HG03432 (cell line): ENCODE data around the gene THSD4.

ENCODE experiments used
- ATAC-seq: cut with Tn5 transposase; IDR thresholded peaks from one replicate; pipeline ENCODE4 v1.9.1; 2021; ENCODE audit warnings: mild to moderate bottlenecking, moderate library complexity; ENCODE audit not compliant: unreplicated experiment

Gene THSD4

DNA sequence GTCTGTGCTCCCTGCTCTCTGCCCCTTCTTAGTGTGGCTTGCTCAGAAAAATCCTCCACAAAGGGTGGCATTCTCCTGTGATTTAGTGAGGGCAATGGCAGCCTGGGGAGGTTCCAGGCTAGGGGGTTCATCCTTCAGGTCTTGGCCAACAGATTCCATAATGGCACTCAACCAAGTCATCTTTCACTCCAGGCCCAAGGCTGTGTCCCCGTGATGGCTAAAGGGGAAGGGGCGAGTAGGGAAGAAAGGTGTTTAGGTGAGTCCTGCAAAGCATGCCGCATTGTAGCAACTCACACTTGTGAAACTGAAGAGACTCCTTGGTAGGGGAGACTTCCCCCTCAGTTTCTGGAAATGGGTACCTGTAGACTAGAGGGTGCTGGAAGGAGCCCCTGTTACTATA, 105.6 kb downstream of the THSD4 start:
- ATAC-seq: no peak

DNA sequence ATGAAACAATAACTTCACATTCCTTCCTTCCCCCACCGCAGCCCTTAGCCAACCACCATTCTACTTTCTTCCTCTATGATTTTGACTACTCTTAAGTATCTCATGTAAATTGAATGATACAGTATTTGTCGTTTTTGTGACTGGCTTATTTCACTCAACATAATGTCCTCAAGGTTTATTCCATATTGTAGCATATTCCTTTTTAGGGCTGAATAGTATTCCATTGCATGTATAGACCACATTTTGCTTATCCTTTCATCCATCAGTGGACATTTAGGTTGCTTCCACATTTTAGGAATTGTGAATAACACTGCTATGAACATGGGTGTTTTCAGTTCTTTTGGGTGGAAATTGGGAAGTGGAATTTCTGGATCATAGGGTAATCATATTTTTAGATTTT, 106.1 kb downstream of the THSD4 start:
- ATAC-seq: no peak

DNA sequence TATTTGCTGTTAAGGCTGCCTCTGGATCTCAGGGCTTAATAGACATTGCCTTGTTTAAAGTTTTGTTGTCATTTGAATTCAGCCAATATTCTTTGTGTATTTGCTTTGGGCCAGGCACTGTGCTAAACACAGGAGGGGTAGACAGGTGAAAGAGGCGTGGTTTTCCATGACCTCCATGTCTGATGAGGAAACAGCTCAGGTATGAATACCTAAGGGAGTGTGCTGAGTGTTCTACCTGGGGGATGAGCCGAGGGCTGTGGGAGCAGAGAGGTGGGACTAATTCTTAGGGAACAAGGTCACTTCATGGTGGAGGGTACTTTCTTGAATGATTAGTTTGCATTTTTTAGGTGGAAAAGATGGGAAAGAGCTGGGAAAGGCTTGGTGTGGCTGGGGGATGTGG, 108.2 kb downstream of the THSD4 start:
- no peak for ATAC-seq

DNA sequence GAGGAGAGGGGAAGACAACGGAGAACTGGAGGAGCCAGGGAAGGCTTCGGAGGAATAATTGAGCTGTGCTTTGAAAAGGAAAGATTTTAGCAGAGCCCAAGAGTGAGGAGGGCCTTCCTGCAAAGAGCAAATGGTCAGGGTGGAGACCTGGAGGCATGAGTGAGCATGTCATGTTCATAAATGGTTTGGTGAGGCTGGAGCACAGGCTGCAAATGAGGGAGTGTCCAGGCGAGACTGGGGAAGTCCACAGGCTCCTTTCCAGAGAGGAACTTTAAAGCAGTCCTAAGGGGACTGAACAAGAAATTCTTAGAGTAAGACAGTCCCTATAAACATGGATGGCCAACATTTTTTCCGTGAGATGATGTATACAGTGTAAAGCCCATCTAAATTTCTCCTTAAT, 108.8 kb downstream of the THSD4 start:
- no peak for ATAC-seq

DNA sequence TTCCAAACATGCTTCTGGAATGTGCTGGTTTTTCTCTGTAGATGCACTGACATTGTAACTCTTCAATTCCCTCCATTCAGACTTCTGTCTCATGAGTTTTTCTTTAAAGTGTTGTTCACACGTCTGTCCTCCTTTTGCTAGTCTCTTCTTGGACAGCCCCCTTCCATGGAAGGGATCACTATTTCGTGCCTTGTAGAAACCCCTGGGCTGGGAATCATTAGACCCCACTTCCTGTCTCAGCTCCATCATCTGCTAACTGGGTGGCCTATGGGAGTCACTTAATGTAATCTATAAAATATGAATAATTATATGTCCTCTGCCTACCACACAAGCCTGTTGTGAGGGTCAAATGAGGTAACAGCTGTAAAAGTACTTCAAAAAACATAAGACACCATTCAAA, 110.6 kb downstream of the THSD4 start:
- ATAC-seq: no peak

DNA sequence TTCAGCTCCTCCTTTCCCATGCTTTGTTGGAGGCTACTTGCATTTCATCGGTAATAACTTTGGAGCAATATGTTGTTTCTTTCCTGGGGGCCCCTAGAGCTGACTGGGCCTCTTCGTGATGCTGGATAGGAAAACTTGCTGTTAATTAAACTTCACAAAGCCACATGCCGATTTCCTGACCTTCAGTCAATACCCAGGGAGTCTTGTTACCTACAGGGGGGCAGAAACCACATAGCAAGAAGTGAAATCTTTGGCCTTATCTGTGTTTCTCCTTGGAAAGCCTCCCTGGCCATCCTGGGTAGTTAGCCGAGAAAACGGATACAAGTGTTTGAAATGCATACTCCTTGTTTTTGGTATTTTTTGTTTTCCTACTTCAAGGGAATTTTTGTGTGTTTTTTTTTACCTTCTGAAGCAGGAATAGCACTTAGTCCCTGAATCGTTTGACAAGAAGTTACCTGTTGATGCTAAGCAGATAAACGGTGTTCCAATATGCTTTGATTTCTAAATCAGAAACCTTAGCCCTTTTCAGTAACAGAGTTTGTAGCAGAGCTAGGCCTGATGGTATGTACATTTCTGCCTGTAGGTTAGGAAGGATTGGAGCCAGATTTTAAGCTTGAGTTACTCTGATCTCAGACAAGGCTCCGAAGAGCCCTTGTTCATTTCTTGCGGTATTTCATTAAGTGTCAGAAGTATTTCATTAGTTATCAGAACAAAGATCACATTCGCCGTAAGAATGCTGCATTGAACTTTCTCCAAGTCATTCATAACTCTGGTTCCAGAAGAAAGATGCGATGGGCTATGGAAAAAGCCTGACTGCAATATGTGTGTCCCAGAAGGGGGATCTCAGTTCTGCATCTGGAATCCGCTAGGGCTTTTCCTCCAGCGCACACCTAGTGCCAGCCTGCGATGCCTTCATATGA, 111.5 kb downstream of the THSD4 start:
- no peak for ATAC-seq

DNA sequence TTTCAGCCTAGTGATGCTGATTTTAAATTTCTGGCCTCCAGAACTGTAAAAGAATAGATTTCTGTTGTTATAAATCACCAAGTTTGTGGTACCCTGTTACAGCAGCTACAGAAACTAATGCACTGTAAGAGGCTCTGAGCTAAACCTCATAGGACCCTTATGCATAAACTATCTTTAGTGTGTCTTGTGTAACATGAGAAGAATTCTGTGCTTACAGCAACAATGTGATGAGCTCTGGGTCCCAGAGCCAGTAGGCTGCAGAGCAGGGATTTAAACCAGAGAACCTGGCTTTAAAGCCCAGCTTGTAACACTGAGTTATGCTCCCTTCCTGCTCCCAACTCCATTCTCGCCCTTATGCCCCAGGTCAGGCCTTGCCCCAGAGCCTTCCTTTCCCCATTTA, 113.1 kb downstream of the THSD4 start:
- no peak for ATAC-seq

DNA sequence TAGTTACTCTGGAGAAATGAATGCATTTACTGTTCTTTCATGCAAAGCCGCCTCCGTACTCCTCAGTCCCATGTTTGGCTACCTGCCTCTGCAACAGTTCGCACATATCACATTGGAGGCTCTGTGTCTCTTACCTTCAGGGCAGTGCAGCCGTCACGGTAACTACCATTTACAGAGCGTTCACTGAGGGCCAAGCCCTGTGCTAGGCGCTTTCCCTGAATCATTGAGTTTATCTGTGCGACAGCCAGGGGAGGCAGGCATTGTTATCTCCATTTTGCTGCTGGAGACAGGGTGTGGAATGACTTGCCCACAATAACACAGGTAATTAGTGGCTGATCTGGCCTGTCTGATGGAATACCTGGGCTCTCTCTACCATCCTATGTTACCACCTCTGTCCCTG, 115.0 kb downstream of the THSD4 start:
- ATAC-seq: no peak

DNA sequence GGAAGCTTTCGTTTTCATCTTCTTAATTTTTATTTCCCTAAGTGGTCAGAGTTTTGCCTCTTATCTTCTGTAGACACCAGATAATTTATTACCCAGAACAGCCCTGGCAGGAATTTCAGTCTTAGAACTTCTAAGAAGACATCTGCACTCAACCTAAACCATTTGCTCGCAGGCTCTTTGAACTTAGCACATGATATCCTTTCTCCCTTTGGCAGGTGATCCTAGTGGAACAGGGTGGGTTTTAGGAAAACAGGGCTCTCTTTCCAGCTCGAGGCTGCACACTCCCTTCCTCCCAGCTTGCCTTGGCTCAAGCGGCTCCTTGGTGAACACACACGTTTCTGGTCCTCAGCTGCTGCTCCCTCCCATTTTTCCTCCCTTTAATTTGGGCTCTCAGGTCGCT, 116.5 kb downstream of the THSD4 start:
- no peak for ATAC-seq

DNA sequence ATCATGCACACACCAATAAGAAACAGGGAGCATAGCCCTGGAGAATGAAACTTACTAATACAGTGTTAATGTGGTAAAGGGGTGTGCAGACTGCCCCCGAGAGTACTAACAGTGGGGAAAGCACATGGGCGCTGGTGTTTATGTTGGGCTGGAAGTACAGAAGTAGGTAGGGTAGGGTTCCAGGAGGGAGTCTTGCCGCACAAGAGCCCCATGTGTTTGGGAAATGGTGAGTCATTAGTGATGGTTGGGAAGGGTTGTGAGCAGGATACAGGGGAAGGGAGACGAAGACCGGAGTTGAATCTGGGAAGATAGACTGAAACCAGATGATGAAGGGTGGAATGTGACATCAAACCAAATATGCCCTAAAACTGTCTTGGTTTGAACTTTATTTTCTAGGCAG, 117.1 kb downstream of the THSD4 start:
- no peak for ATAC-seq

DNA sequence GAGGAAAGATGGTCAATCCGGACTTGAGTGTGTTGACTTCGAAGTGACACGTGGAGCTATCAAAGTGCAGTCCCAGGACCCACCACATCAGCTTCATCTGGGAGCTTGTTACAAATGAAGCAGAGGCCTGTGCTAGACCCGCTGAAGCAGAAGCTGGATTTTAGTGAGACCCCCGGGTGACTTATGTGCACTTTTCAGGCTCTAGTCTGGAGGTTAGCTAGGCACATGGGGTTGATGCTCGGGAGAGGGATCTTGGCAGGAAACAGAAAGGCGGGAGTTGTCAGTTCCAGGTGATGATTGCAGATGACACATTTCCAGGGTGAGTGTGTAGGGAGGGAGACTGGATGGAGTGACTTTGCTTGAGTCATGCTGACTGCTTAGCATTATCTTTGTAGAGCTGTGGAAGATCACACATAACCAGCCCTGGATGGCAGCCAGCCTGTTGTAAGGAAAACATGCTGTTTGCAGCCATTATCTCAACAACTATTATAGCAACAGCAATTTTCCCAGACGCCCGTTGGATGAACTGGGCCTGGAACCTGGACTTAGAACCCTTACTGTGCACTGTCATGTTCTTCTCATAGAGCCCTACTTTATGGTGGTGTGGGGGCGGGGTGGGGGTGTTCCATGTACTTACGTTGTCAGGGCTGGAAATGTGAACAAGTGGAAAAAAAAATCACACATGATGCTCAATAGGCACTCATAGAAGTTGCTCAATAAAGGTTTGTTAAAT, 122.4 kb downstream of the THSD4 start:
- ATAC-seq: no peak

DNA sequence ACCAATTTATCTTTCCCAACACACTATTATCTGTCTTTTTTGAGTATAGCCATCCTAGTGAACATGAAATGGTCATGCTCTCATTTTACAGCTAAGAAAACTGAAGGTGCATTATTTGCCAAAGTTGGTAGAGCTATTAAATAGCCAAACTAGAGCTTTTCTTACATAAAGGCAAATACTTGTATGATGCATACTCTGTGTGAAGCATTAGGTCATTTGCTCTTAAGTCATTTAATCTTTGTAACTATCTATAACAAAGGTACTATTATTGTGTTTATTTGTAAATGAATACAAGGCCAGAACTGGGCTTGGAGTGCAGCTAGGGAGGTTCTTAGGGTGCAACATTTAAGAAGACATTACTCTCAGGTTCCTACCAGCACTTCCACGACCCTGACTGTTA, 123.7 kb downstream of the THSD4 start:
- no peak for ATAC-seq

DNA sequence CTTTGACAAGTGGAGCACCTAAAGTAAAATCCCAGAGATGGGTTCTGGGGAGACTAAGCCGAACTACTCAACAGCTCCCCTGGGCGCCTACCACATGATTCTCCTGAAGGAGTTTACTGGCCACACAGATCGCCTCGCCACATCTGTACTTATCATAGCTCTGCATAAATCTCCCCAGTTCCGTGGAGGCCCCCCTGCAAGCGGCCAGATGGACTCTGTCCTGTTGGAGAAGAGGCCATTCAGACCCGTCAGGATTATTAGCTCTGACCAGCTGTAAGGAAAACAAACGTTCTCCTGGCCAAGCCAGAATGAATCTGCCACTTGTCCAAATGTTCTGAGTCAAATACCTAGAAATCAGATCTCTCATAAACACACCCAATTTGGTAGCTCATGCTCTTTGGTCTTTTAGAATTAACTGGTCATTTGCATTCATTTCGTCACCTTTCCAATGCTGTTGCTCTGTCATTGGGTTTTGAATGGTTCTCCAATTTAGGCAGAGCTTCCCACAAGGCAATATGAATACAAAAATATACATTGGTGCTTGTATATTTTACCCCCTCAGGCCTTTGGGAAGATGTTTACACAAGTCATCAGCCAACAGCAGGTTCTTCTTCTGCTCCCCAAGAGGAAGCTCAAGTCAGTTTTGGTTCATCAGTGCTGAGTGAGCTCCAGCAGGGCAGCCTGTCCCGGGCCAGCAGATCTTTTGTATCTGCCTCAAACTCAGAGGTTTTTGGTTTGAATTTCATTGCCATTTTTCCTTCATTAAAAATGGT, 124.5 kb downstream of the THSD4 start:
- ATAC-seq: no peak

DNA sequence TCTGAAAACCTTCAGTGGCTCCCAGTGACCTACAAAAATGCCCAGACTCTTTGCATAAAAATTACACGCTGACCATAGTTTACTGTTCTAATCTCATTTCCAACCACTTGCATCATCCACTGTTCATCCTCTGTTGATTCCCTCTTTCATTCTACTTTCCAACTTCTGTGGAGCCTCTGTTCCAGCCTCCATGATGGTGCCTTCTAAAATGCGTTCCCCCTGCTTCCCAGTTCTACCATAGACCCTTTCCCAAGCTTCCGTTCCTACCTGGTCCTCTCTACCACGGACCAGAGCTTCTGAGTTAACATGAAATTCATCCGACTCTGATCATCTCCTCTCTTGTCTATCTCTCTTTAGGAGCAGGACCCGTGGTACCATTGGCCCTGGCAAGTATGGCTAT, 127.0 kb downstream of the THSD4 start:
- ATAC-seq: no peak

DNA sequence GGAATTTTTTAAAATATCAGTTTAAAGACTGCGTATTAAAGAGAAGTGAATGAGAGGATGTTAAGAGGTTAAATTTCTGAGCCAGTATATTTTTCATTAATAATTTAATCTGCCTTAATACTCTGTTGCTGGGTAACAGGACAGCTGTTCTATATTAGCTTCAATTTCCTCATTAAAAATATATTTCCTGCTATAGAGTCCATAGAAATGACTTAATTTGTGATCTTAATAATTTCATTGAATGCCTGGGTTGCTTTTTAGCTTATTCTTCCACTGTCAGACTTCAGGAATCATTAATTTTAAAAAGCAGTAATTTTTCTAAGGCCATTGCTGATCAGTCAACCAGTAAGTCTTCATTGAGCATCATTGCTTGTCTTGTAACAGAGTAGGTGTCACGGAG, 129.0 kb downstream of the THSD4 start:
- ATAC-seq: no peak

DNA sequence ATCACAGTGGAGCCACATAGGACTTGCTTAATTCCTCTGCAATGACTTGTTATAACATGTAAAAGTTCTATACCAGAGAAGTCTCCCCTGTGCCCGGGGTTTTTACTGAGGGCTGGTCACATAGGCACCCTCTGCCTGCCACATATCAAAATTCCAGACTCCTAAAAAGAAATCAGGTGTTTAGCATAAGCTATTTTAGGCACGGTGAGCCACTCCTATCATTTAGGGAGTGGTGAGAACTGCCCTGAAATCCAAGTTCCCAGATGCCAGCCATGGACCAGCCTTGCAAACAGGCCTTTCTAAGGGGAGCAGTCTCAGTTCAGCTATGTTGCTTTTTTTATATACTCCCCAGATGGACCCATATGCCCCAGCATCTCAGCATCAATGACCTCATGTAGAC, 130.3 kb downstream of the THSD4 start:
- no peak for ATAC-seq

DNA sequence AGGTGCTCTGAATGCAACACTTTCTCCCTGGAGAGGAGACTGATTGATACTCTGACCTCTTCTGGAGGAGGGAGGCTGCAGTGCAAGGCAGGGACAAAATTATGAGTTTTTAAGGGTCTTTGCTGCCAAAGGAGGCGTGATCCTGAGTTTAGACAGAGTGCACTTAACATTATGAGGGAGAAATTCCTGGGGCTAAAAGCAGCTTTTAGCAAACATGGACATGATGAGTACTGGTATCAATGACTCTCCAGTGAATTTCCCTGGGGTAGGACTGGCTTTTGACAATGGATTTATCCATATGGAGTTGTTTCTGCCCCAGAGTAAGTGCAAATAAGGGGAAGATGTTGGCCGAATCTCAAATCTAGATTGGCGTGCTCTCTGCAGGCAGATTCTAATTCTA, 133.1 kb downstream of the THSD4 start:
- ATAC-seq: no peak

DNA sequence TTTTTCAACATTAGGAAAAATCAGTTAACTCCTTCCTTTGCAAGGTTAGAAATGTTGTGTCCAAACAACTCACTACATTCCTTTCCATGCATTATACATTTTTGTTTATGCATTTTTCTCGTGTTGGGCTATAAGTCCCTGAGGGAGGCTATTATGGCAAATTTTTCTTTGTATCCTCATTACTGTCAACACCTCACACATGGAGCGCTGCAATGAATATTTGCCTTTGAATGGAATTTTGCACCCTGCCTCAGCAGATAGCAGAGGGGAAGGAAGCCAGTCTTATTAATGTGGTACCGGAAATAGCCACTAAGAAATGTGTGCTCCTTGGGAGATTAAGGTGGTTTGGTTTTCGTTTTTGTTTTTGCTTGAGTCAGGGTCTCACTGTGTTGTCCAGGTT, 134.7 kb downstream of the THSD4 start:
- no peak for ATAC-seq

DNA sequence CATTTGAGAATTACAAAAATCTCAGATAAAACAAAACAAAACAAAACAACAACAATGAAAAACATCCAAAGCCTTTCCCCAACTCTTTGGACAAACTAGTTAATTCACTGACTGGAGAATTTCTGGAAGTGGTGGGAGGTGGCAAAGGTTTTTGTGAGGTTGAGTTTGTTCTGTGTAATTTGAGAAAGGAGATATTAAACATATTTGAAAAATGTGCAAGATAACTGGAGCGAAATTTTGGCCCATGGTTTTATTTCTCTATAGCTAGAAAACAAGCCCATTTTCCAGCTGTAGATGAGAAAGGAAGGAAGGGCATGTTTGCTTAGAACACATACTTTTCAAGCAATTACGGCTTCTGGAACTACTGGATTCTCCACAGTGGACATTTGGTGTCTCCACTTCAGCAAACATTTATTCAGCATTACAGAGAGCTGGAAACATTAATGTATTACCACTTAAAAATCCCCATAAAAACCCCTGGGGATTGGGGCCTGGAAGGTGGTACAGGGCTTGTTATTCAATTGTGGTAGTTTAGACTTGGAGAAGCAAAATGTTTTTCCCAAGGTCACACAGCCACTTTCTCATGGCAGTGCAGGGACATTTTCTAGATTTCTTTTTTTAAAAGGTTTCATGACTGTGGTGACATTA, 135.8 kb downstream of the THSD4 start:
- no peak for ATAC-seq

DNA sequence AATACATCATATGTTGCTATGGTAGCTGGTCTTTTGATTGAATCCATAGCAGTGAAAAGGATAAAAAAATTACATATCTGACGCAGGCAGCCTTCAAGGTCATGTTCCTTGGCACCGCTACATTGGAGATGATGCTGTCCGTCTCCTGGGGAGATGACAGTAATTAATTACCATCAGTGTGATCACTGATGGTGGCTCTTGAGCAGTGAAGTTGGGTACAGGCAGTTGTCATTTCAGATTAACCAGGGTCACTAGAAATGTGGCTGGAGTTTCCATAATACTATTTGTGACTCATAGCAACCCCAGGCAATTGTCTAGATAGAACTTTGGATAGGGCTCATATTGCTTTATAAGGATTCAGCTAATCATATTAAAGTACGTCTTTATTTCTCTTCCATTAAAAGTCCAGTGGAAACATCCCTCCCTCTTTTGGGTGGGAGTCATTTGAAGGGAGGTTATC, 136.3 kb downstream of the THSD4 start:
- no peak for ATAC-seq
